ENCODE data around the gene IFI27L1. TPM values are rescaled to one million over a fixed set of nuclear protein-coding genes. Genes with fewer than 3 reads are reported as not detected.

IFI27L1 gene
- total and polyA plus RNA-seq, 2 donors (not counting 1 experiment from before 2014, with no cell fraction given) = 6.5 to 6.7 TPM

DNA sequence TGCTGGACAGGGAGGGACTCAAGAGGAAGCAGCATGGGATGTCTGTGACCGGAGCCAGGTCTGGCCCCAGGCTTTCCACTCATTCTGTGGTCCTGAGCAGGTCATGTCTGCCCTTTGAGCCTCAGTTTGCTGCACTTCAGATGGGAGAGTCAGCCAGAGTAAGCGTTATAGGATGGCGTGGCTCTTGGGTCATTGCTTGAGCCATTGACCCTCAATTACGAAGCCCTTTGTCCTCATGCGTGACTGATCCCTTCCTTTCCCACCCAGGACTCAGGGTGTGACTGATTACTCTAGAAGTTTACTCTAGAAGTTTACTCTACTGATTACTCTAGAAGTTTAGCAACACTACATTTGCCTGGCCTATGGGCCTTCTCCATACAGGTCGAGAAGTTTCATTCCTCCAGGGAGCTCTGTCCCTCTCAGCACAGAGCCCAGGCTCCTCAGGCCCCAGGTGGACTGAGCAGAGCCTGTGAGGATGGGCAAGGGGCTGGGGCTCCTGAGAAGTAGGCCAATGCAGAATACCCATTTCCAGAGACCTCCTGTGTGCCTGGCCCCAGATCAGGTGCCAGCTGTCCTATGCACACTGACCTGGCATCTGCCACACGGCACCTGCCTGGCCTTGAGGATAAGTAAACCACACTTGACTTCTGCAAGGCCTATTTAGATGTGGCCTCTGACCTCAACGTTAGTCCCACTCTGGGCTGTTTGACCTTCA lies 21.8 kb downstream of the IFI27L1 start:
- DNase-seq (no peak), ATAC-seq (ENCODE audit: low read depth) (no peak)
- H3K4me2 ChIP-seq (replicated peaks; ENCODE audit: low read depth, low read length, poor library complexity, severe bottlenecking) = no peak overlapping the region
- Mint-ChIP-seq H3K27ac (no peak overlapping the region), H3K27me3 (no peaks in the 10 kb centered on the region), H3K9me3 (ENCODE audit: insufficient read depth) (no peaks in the 10 kb centered on the region), H3K4me3 (no peak overlapping the region), H3K4me1 (no peaks in the 10 kb centered on the region)
- H3K9me3 ChIP-seq (ENCODE audit: control extremely low read depth in 1 of 3, control insufficient read depth in 2 of 3, insufficient read depth in 1 of 3, low read length in 2 of 3) = no peaks in the 10 kb centered on the region
- ChIA-PET CTCF (no interaction called here), POLR2A (no interaction called here)
- no peak overlapping the region for H3K4me3 ChIP-seq (ENCODE audit: control extremely low read depth in 1 of 5, extremely low read depth in 1 of 5, insufficient read depth in 1 of 5, low read depth in 2 of 5, low read length in 4 of 5)
- no peak overlapping the region for H3K27ac ChIP-seq (ENCODE audit: low read length in 2 of 2)
- H3K36me3 ChIP-seq (replicated peaks in 1 of 2; ENCODE audit: control extremely low read depth in 1 of 2, control insufficient read depth in 1 of 2, extremely low read depth in 1 of 2, insufficient read depth in 2 of 2, low read length in 1 of 2) = no peaks in the 10 kb centered on the region
- intact Hi-C loops (cut with micrococcal nuclease) = no loop called here
- H3K9ac ChIP-seq (ENCODE audit: low read length) = no peak overlapping the region
- 96% methylated on average over 6 of the region's 8 CpGs for WGBS (ENCODE audit: insufficient coverage)
- no peak for TF ChIP-seq EZH2 (IDR thresholded peaks at IDR 0.05; ENCODE audit: borderline replicate concordance, insufficient read depth, low read depth, low read length, poor library complexity, severe bottlenecking)
- TF ChIP-seq, protein P1, sequence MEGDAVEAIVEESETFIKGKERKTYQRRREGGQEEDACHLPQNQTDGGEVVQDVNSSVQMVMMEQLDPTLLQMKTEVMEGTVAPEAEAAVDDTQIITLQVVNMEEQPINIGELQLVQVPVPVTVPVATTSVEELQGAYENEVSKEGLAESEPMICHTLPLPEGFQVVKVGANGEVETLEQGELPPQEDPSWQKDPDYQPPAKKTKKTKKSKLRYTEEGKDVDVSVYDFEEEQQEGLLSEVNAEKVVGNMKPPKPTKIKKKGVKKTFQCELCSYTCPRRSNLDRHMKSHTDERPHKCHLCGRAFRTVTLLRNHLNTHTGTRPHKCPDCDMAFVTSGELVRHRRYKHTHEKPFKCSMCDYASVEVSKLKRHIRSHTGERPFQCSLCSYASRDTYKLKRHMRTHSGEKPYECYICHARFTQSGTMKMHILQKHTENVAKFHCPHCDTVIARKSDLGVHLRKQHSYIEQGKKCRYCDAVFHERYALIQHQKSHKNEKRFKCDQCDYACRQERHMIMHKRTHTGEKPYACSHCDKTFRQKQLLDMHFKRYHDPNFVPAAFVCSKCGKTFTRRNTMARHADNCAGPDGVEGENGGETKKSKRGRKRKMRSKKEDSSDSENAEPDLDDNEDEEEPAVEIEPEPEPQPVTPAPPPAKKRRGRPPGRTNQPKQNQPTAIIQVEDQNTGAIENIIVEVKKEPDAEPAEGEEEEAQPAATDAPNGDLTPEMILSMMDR (IDR thresholded peaks at IDR 0.05) = no peak
- H2AFZ ChIP-seq (ENCODE audit: insufficient read depth, low read depth, low read length, poor library complexity, severe bottlenecking) = no peak overlapping the region
- H3K27me3 ChIP-seq (replicated peaks in 1 of 4; ENCODE audit: control extremely low read depth in 1 of 4, control insufficient read depth in 3 of 4, insufficient read depth in 4 of 4, low read length in 3 of 4) = no peaks in the 10 kb centered on the region
- no peaks in the 10 kb centered on the region for H3K4me1 ChIP-seq (ENCODE audit: control insufficient read depth in 2 of 2, insufficient read depth in 2 of 2, low read length in 2 of 2)
- no peaks in the 10 kb centered on the region for H3K79me2 ChIP-seq (ENCODE audit: control insufficient read depth, insufficient read depth, low read length)
- no peaks in the 10 kb centered on the region for H4K20me1 ChIP-seq (ENCODE audit: control insufficient read depth, insufficient read depth, low read length, poor library complexity, severe bottlenecking)

DNA sequence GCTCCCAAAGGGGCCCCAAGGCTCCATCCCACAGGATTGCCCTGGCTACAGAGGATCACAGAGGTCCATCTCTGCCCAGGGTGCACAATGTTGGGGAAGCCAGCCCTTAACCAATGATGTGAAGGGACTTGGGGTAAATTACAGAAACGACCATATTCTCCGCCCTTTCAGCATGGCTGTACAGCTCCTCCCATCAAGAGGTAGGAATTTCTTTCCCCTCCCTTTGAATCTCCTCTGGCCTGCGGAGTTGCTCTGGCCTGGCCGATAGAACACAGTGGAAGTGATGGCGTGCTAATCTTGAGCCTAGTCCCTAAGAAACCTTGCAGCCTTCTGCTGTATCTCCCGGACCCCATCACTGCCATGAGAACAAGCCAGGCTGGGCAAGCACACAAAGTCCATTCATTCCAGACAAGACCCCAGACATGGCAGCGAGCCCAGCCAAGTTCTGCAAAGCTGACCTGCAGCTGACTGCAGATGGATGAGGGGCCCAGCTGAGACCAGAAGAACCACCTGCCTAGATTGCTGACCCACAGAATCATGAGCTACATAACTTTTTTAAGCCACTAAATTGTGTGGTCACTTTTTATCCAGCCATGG lies 22.5 kb downstream of the IFI27L1 start:
- H3K27ac ChIP-seq (ENCODE audit: low read length in 2 of 2) = no peak overlapping the region
- no peaks in the 10 kb centered on the region for H3K27me3 Mint-ChIP-seq
- H3K27ac Mint-ChIP-seq = no peak overlapping the region
- no peaks in the 10 kb centered on the region for H3K27me3 ChIP-seq (replicated peaks in 1 of 4; ENCODE audit: control extremely low read depth in 1 of 4, control insufficient read depth in 3 of 4, insufficient read depth in 4 of 4, low read length in 3 of 4)
- ATAC-seq (ENCODE audit: low read depth) (no peak), DNase-seq (no peak)
- no peaks in the 10 kb centered on the region for H3K4me1 ChIP-seq (ENCODE audit: control insufficient read depth in 2 of 2, insufficient read depth in 2 of 2, low read length in 2 of 2)
- POLR2A ChIA-PET = no interaction called here
- no peak overlapping the region for H3K9ac ChIP-seq (ENCODE audit: low read length)
- no peak overlapping the region for H2AFZ ChIP-seq (ENCODE audit: insufficient read depth, low read depth, low read length, poor library complexity, severe bottlenecking)
- H3K36me3 ChIP-seq (replicated peaks in 1 of 2; ENCODE audit: control extremely low read depth in 1 of 2, control insufficient read depth in 1 of 2, extremely low read depth in 1 of 2, insufficient read depth in 2 of 2, low read length in 1 of 2) = no peaks in the 10 kb centered on the region
- H3K79me2 ChIP-seq (ENCODE audit: control insufficient read depth, insufficient read depth, low read length) = no peaks in the 10 kb centered on the region
- H3K9me3 Mint-ChIP-seq (ENCODE audit: insufficient read depth) = no peaks in the 10 kb centered on the region
- H3K4me3 ChIP-seq (ENCODE audit: control extremely low read depth in 1 of 5, extremely low read depth in 1 of 5, insufficient read depth in 1 of 5, low read depth in 2 of 5, low read length in 4 of 5) = no peak overlapping the region
- no peak overlapping the region for H3K4me2 ChIP-seq (replicated peaks; ENCODE audit: low read depth, low read length, poor library complexity, severe bottlenecking)
- TF ChIP-seq, protein P1 (IDR thresholded peaks at IDR 0.05) = no peak
- no peak for TF ChIP-seq EZH2 (IDR thresholded peaks at IDR 0.05; ENCODE audit: borderline replicate concordance, insufficient read depth, low read depth, low read length, poor library complexity, severe bottlenecking)
- intact Hi-C loops (cut with micrococcal nuclease) = no loop called here
- CTCF ChIA-PET = interaction anchor here (1.3 kb wide), 1 partner anchor 33 kb away, joined by 4 read pairs; no protein-coding TSS in a partner anchor
- H3K4me1 Mint-ChIP-seq = no peaks in the 10 kb centered on the region
- H4K20me1 ChIP-seq (ENCODE audit: control insufficient read depth, insufficient read depth, low read length, poor library complexity, severe bottlenecking) = no peaks in the 10 kb centered on the region
- H3K9me3 ChIP-seq (ENCODE audit: control extremely low read depth in 1 of 3, control insufficient read depth in 2 of 3, insufficient read depth in 1 of 3, low read length in 2 of 3) = no peaks in the 10 kb centered on the region
- WGBS (ENCODE audit: insufficient coverage) = 93% methylated on average over 7 of the region's 7 CpGs
- H3K4me3 Mint-ChIP-seq = no peak overlapping the region

Data from B cell (primary cell).